ENCODE data around the gene MRPL21. TPM values are rescaled to one million over a fixed set of nuclear protein-coding genes. Genes with fewer than 3 reads are reported as not detected.

The MRPL21 gene
- total and polyA plus RNA-seq, 8 donors: 32.4 to 67.2 (median 58.3) TPM

DNA sequence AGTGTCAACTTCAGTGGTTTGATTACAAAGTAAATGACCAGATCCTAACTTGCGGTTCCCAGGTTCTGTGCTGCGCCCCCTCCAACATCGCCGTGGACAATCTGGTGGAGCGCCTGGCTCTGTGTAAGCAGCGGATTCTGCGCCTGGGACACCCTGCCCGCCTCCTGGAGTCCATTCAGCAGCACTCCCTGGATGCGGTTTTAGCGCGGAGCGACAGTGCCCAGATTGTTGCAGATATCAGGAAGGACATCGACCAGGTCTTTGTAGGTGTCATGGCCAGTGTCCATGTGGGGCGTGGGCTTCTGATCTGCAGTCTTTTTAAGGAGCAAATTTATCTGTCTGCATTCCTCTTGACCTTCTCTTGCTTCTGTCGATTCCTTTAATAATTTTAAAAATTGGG lies 11.1 kb upstream of the MRPL21 start:
- H3K27ac ChIP-seq: no peak overlapping the region
- H3K36me3 ChIP-seq: peaks cover 0 to 100% of the 10 kb centered on the region in 2 donors

DNA sequence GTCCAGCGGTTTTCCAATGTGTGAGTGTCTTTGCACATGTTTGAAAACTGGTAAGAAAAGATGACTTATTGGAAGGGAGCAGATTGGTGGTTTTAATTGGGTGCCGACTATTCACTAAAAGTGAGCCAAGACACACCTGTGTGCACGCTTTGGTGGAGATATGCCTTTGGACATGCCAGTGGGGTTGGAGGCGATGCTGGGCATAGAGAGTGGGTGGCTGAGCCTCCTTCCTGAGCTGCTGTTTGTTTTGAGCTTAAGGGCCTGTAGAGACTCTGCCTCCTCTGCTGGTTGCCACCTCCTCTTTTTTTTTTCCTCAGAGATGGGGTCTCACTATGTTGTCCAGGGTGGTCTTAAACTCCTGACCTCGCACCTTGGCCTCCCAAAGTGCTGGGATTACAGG lies 9.6 kb upstream of the MRPL21 start:
- H3K4me3 ChIP-seq: no peak overlapping the region
- H3K27me3 ChIP-seq: no peaks in the 10 kb centered on the region
- H3K9me3 ChIP-seq: no peaks in the 10 kb centered on the region
- no peak overlapping the region for H3K27ac ChIP-seq
- ATAC-seq (no peak), DNase-seq (no peak)
- peaks cover 0 to 100% of the 10 kb centered on the region in 2 donors for H3K36me3 ChIP-seq
- H3K4me1 ChIP-seq: no peaks in the 10 kb centered on the region
- intact Hi-C loops (cut with DNase I): no loop called here
- no peak for TF ChIP-seq CTCF (IDR thresholded peaks at IDR 0.05)

More for the DNA sequence above, 11.1 kb upstream of the MRPL21 start:
- ATAC-seq (no peak), DNase-seq (no peak)
- no peak for TF ChIP-seq CTCF (IDR thresholded peaks at IDR 0.05)
- intact Hi-C loops (cut with DNase I): no loop called here
- no peaks in the 10 kb centered on the region for H3K9me3 ChIP-seq
- H3K4me1 ChIP-seq: no peaks in the 10 kb centered on the region
- no peak overlapping the region for H3K4me3 ChIP-seq
- no peaks in the 10 kb centered on the region for H3K27me3 ChIP-seq

- no peak overlapping the region for H3K27ac ChIP-seq
- TF ChIP-seq CTCF (IDR thresholded peaks at IDR 0.05): no peak
- H3K9me3 ChIP-seq: no peaks in the 10 kb centered on the region
- DNase-seq: no peak
- no peak overlapping the region for H3K4me3 ChIP-seq
- no peaks in the 10 kb centered on the region for H3K27me3 ChIP-seq
- H3K4me1 ChIP-seq: no peaks in the 10 kb centered on the region
- no peak for ATAC-seq
- intact Hi-C loops (cut with DNase I): no loop called here
- H3K36me3 ChIP-seq: peaks cover 0 to 100% of the 10 kb centered on the region in 2 donors
Observed at GRCh38 chr11:68912254-68912653, 8.6 kb upstream of the MRPL21 start.

- Histone ChIP-seq H3K4me3 (no peak overlapping the region), H3K27ac (no peak overlapping the region), H3K9me3 (no peaks in the 10 kb centered on the region), H3K27me3 (no peaks in the 10 kb centered on the region), H3K36me3 (peaks cover 0 to 100% of the 10 kb centered on the region in 2 donors), H3K4me1 (no peaks in the 10 kb centered on the region)
- no peak for TF ChIP-seq CTCF (IDR thresholded peaks at IDR 0.05)
- ATAC-seq (no peak), DNase-seq (no peak)
- intact Hi-C loops (cut with DNase I): no loop called here
Observed at GRCh38 chr11:68911731-68912130, 8.1 kb upstream of the MRPL21 start.

DNA sequence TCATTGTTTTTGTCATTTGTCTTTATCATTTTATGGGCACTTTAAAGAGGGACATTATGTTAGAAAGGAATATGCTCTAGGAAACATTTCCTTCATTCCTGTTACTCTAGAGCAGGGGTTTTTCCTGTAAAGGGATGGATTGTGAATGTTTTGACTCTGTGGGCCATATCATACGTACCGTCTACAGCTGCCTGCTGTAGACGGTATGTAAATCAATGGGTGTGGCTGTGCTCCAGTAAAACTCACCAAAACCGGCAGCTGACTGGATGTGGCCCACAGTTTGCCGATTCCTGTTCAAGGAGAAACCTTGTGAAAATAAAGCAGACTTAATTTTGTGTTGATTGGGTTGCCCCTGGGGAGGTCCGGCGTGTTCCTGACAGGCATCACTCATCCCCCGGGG lies 7.3 kb upstream of the MRPL21 start:
- Histone ChIP-seq H3K4me1 (no peaks in the 10 kb centered on the region), H3K9me3 (no peaks in the 10 kb centered on the region), H3K27ac (no peak overlapping the region), H3K27me3 (no peaks in the 10 kb centered on the region), H3K4me3 (no peak overlapping the region), H3K36me3 (peaks cover 0 to 93% of the 10 kb centered on the region in 2 donors)
- ATAC-seq (no peak), DNase-seq (no peak)
- intact Hi-C loops (cut with DNase I): no loop called here
- TF ChIP-seq CTCF (IDR thresholded peaks at IDR 0.05): no peak
